SU-DHL-6 (cell line): ENCODE measurements around the gene ZDHHC16.
"Not testable (repeated sequence)": the region's sequence is repeated elsewhere in the genome, so short reads cannot be mapped to it uniquely, and the experiment has no call there.

Experiments
- H2AFZ ChIP-seq: fragments of 200-600 bp; sonication (generic); 2 replicates; pipeline ENCODE4 v1.6.1; 2014; ENCODE audit warnings: low read depth, mild to moderate bottlenecking, moderate library complexity, mixed read lengths, antibody characterized with exemption, low read length; ENCODE audit not compliant: severe bottlenecking
- H3F3A ChIP-seq: fragments of 200-600 bp; shearing (Covaris generic); 2 replicates; pipeline ENCODE4 v1.6.0; 2016; ENCODE audit warnings: antibody characterized with exemption, mild to moderate bottlenecking; ENCODE audit not compliant: insufficient read depth
- H3K27ac ChIP-seq: fragments of 200-600 bp; sonication (generic); 2 replicates; pipeline ENCODE4 v1.5.1; 2016; ENCODE audit warnings: low read depth, mild to moderate bottlenecking, low read length, moderate library complexity, mixed read lengths
- H3K27me3 ChIP-seq: fragments of 200-600 bp; sonication (generic), shearing (Covaris generic); 2 replicates; pipeline ENCODE4 v1.6.0; 2014; ENCODE audit warnings: mild to moderate bottlenecking, low read length
- H3K36me3 ChIP-seq: fragments of 200-600 bp; sonication (generic); 2 replicates; pipeline ENCODE4 v1.6.1; 2014; ENCODE audit warnings: mild to moderate bottlenecking, low read length, mixed read lengths
- H3K4me2 ChIP-seq: fragments of 300-600, 200-600 bp; shearing (Covaris generic), sonication (generic); 2 replicates; pipeline ENCODE4 v1.6.0; 2014; ENCODE audit warnings: low read length, low read depth, mild to moderate bottlenecking; ENCODE audit not compliant: poor library complexity, severe bottlenecking
- H3K4me3 ChIP-seq: fragments of 200-600 bp; sonication (generic); 2 replicates; pipeline ENCODE4 v1.5.1; 2014; ENCODE audit warnings: antibody characterized with exemption, low read length, mild to moderate bottlenecking, mixed read lengths; ENCODE audit not compliant: insufficient read depth, poor library complexity, severe bottlenecking
- H3K79me2 ChIP-seq: fragments of 200-600 bp; sonication (generic); 2 replicates; pipeline ENCODE4 v1.6.1; 2014; ENCODE audit warnings: mild to moderate bottlenecking, low read length, moderate library complexity; ENCODE audit not compliant: insufficient read depth
- H3K9ac ChIP-seq: fragments of 200-600 bp; sonication (generic); 2 replicates; pipeline ENCODE4 v1.7.0; 2014; ENCODE audit warnings: mild to moderate bottlenecking, low read length
- H3K9me2 ChIP-seq: fragments of 200-600 bp; sonication (generic); replicated peaks from 2 replicates; pipeline ENCODE4 v1.6.1; 2014; ENCODE audit warnings: low read length; ENCODE audit not compliant: insufficient read depth
- H3K9me3 ChIP-seq: fragments of 200-600 bp; sonication (generic); 2 replicates; pipeline ENCODE4 v1.6.1; 2014; ENCODE audit warnings: low read length, mixed read lengths; ENCODE audit not compliant: insufficient read depth
- H4K20me1 ChIP-seq: fragments of 200-600 bp; sonication (generic); 2 replicates; pipeline ENCODE4 v1.6.1; 2014; ENCODE audit warnings: low read depth, mild to moderate bottlenecking, antibody characterized with exemption, low read length, moderate library complexity, mixed read lengths
- CTCF ChIP-seq: fragments of 200-600 bp; sonication (generic); IDR thresholded peaks from one replicate; pipeline ENCODE4 v1.5.1; 2017; ENCODE audit warnings: antibody characterized with exemption, mild to moderate bottlenecking, low read length, moderate library complexity; ENCODE audit not compliant: insufficient read depth, poor library complexity, severe bottlenecking
- EZH2phosphoT487 ChIP-seq: fragments of 200-600 bp; sonication (generic), shearing (Covaris generic); conservative IDR thresholded peaks from 2 replicates; pipeline ENCODE4 v1.6.1; 2018; ENCODE audit warnings: mild to moderate bottlenecking, antibody characterized with exemption, low read length, moderate library complexity, mixed read lengths

Gene ZDHHC16

DNA sequence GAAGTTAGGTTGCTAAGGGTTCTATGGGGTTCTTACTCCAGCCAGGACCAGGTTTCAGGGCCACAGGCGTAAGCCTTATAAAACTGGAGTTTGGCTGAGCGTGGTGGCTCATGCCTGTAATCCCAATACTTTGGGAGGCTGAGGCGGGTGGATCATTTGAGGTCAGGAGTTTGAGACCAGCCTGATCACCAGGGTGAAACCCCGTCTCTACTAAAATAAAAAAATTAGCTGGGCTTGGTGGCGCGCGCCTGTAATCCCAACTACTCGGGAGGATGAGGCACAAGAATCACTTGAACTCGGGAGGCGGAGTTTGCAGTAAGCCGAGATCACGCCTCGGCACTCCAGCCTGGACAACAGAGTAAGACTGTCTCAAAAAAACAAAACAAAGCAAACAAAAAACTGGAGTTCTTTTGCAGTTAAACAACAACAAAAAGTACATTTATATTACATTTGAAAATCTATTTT lies 44.5 kb upstream of the ZDHHC16 start:
- H3F3A ChIP-seq, result no peaks in the 10 kb centered on the region
- H3K9me2 ChIP-seq, result no peaks in the 10 kb centered on the region
- peak overlapping the region; percentile 90 for H3K4me3 ChIP-seq
- TF ChIP-seq EZH2phosphoT487 (no peak), CTCF (no peak)
- H4K20me1 ChIP-seq, result no peaks in the 10 kb centered on the region
- H3K79me2 ChIP-seq, result peaks cover 17% of the 10 kb centered on the region; the same call in 1 of the 2 replicates
- no peaks in the 10 kb centered on the region for H3K9me3 ChIP-seq
- H2AFZ ChIP-seq, result peak overlapping the region; percentile 77
- H3K9ac ChIP-seq, result peak overlapping the region; percentile 65; the same call in 1 of the 2 replicates
- H3K4me2 ChIP-seq, result peak overlapping the region; percentile 54
- no peak overlapping the region for H3K27ac ChIP-seq
- H3K36me3 ChIP-seq, result 0 out of 2 replicates have a peak, but pooled peaks cover under 1% of the 10 kb centered on the region
- no peaks in the 10 kb centered on the region for H3K27me3 ChIP-seq

- Histone ChIP-seq H3F3A (no peaks in the 10 kb centered on the region), H3K9me3 (no peaks in the 10 kb centered on the region), H3K9ac (no peak overlapping the region), H3K9me2 (no peaks in the 10 kb centered on the region), H3K79me2 (peaks cover 16% of the 10 kb centered on the region; the same call in 1 of the 2 replicates), H3K36me3 (no peaks in the 10 kb centered on the region), H3K27me3 (no peaks in the 10 kb centered on the region), H3K4me3 (no peak overlapping the region), H2AFZ (no peak overlapping the region), H4K20me1 (no peaks in the 10 kb centered on the region), H3K4me2 (no peak overlapping the region), H3K27ac (no peak overlapping the region)
- TF ChIP-seq EZH2phosphoT487, result no peak
- TF ChIP-seq CTCF, result no peak
Measured at GRCh38 chr10:97404044-97404443, 41.9 kb upstream of the ZDHHC16 start.

DNA sequence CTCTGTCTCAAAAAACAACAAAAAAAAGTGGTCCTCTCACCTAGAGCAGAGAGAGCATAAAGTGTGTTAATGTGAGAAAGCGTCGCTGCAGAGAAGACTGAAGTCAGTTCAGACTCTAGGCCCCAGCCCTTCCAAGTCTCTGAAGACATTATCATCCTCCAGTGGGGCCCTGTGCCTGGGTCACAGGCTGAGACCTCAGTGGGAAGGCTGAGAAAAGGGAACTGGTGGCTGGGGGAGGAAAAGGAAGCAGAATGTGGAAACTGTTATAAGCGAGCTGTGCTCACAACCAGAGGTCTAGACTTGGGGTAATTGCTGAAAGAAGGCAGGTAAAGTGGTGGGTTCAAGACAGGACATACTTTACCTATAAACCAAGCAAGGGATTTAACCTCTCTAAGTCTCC lies 39.9 kb upstream of the ZDHHC16 start:
- H3K9me2 ChIP-seq, result no peaks in the 10 kb centered on the region
- no peaks in the 10 kb centered on the region for H3K79me2 ChIP-seq
- no peak overlapping the region for H3K4me2 ChIP-seq
- no peak for TF ChIP-seq CTCF
- no peak for TF ChIP-seq EZH2phosphoT487
- H3F3A ChIP-seq, result no peaks in the 10 kb centered on the region
- no peaks in the 10 kb centered on the region for H3K36me3 ChIP-seq
- no peak overlapping the region for H3K9ac ChIP-seq
- peak overlapping the region; percentile 86 for H2AFZ ChIP-seq
- H3K27ac ChIP-seq, result no peak overlapping the region
- H4K20me1 ChIP-seq, result no peaks in the 10 kb centered on the region
- H3K27me3 ChIP-seq, result no peaks in the 10 kb centered on the region
- H3K9me3 ChIP-seq, result no peaks in the 10 kb centered on the region
- H3K4me3 ChIP-seq, result no peak overlapping the region

DNA sequence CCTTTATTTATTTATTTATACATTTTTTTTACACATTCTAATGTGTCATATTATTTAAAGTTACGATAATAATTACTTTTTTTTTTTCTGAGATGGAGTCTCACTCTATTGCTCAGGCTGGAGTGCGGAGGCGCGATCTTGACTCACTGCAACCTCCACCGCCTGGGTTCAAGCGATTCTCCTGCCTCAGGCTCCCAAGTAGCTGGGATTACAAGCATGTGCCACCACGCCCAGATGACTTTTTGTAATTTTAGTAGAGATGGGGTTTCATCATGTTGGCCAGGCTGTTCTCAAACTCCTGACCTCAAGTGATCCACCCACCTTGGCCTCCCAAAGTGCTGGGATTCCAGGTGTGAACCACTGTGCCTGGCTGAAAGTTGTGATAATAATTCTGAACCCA lies 39.5 kb upstream of the ZDHHC16 start:
- not testable (repeated sequence) for H3F3A ChIP-seq, H3K4me2 ChIP-seq, H3K27ac ChIP-seq, H3K27me3 ChIP-seq, H3K9me3 ChIP-seq, H3K4me3 ChIP-seq, H4K20me1 ChIP-seq, H3K36me3 ChIP-seq, H3K9me2 ChIP-seq, H3K79me2 ChIP-seq
- H2AFZ ChIP-seq, result peak overlapping the region; percentile 86
- H3K9ac ChIP-seq, result 0 out of 2 replicates have a peak overlapping the region, but pooled peaks have one; percentile 3
